ENCODE data around the gene TMED3.

DNA sequence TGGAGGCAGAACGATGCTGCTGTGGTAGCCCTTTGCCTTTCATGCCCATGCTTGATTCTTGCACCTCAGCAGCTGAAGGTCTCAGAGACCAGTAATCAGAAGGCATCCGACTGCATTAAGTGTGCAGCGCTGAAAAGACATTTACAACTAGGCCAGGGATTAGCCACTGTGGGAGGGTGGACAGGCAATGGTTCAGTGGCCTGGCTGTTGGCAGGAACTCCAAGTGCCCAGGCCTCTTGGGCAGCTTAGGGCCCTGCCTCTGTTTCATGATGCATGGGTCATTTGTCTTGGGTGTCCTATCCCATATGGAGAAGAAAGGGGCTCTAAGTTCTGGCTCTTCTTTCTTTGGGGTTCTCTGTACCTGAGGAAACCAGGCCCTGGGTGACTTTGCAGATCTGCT, 11.4 kb downstream of the TMED3 start:
- TF ChIP-seq, protein P1, sequence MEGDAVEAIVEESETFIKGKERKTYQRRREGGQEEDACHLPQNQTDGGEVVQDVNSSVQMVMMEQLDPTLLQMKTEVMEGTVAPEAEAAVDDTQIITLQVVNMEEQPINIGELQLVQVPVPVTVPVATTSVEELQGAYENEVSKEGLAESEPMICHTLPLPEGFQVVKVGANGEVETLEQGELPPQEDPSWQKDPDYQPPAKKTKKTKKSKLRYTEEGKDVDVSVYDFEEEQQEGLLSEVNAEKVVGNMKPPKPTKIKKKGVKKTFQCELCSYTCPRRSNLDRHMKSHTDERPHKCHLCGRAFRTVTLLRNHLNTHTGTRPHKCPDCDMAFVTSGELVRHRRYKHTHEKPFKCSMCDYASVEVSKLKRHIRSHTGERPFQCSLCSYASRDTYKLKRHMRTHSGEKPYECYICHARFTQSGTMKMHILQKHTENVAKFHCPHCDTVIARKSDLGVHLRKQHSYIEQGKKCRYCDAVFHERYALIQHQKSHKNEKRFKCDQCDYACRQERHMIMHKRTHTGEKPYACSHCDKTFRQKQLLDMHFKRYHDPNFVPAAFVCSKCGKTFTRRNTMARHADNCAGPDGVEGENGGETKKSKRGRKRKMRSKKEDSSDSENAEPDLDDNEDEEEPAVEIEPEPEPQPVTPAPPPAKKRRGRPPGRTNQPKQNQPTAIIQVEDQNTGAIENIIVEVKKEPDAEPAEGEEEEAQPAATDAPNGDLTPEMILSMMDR (IDR thresholded peaks at IDR 0.05; ENCODE audit: low read depth, low read length, poor library complexity, severe bottlenecking): no peak
- TF ChIP-seq EZH2phosphoT487 (IDR thresholded peaks at IDR 0.05; ENCODE audit: borderline replicate concordance, low read length): no peak

All from DOHH2 (cell line).